Measurements from ENCODE around the gene CCDC68.

DNA sequence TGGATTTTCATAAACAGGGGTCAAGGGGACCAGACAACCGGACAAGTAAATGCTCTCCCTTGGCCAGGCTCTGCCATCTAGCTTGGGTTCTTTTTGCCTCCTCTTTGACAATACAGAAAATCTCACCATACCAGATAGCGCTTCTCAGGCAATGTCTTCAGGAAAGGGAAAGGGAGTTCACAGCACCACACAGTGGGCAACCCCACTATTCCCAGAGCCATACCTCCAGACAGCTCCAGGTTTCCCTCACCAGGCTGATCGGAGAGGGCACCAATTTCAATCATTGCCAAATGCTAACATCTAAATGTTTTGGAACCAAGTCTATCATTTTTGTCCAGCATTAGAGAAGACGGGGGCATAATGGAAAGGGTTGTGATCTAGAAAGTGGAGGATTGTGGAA lies 28.1 kb downstream of the CCDC68 start:
- TF ChIP-seq EZH2phosphoT487 (IDR thresholded peaks at IDR 0.05; ENCODE audit: borderline replicate concordance): no peak
- TF ChIP-seq, protein P1, sequence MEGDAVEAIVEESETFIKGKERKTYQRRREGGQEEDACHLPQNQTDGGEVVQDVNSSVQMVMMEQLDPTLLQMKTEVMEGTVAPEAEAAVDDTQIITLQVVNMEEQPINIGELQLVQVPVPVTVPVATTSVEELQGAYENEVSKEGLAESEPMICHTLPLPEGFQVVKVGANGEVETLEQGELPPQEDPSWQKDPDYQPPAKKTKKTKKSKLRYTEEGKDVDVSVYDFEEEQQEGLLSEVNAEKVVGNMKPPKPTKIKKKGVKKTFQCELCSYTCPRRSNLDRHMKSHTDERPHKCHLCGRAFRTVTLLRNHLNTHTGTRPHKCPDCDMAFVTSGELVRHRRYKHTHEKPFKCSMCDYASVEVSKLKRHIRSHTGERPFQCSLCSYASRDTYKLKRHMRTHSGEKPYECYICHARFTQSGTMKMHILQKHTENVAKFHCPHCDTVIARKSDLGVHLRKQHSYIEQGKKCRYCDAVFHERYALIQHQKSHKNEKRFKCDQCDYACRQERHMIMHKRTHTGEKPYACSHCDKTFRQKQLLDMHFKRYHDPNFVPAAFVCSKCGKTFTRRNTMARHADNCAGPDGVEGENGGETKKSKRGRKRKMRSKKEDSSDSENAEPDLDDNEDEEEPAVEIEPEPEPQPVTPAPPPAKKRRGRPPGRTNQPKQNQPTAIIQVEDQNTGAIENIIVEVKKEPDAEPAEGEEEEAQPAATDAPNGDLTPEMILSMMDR (conservative IDR thresholded peaks at IDR 0.05; ENCODE audit: low read length): no peak

Measured in Loucy (cell line).